ENCODE measurements around the gene PTPN1. TPM values are rescaled to one million over a fixed set of nuclear protein-coding genes. Genes with fewer than 3 reads are reported as not detected.

The PTPN1 gene
- total and polyA plus RNA-seq, 2 of the 4 experiments (the other 2 are of a cell fraction), result 31.7 to 37.4 TPM

DNA sequence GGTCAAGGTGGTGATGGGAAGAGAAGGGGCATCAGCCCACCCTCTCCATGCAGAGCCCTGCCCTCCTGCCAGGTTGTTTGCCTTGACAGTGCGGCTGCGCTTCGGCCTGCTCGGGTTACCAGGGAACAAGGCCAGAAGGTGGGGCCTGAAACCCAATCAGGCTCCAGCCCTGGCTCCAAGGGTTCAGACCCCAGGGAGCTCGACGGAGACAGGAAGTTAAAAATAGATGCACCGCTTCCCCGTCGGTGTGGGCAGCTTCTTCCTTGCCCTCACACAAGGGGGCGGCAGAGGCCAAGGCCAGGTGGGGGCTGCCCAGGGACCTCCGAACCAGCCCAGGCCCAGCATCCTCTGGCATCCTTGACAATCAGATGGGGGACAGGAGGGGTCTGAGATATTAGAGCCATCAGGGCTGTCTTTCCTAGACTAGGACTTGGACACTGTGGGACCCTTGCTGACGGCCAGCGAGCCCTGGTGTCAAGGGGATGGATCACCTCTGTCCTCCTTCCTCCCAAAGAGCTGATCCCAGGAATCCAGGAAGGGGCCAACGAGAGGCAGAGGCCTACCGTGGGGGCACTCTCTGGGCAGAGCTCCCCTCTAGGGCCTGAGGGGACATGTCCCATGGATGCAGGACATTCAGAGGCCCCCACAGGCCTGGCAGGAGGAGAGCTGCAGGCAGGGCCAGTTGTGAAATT lies 115.9 kb downstream of the PTPN1 start:
- H4K91ac ChIP-seq (ENCODE audit: insufficient read depth, low read depth, low read length), result peak overlapping the region; percentile 46
- H2BK5ac ChIP-seq (ENCODE audit: low read depth, low read length, poor library complexity, severe bottlenecking), result no peak overlapping the region
- H4K8ac ChIP-seq (ENCODE audit: low read depth in 2 of 2, low read length in 2 of 2), result peak overlapping the region in 1 of 2 experiments; percentile 50; a peak in 1 of 4 replicates
- peak overlapping the region; percentile 55; the same call in 1 of the 2 replicates for H2BK120ac ChIP-seq (ENCODE audit: low read depth, low read length)
- peak; percentile 79 for ATAC-seq (ENCODE audit: low read depth)
- H3K36me3 ChIP-seq (ENCODE audit: control insufficient read depth, insufficient read depth, low read length), result peaks cover 10% of the 10 kb centered on the region
- 57% methylated on average over 7 of the region's 15 CpGs; no CpG with 5 or more reads in 1 of the 2 experiments for WGBS, 2 experiments (ENCODE audit: extremely low coverage in 2 of 2, insufficient read length in 1 of 2)
- peak overlapping the region; percentile 85 for H3K4ac ChIP-seq (ENCODE audit: low read depth, low read length)
- no peak overlapping the region for H3K14ac ChIP-seq (replicated peaks; ENCODE audit: low read depth, low read length)
- H3K9me3 ChIP-seq (ENCODE audit: control insufficient read depth, insufficient read depth, low read length), result peaks cover 7% of the 10 kb centered on the region
- intact Hi-C loops (cut with micrococcal nuclease), result loop anchor here (1.0 kb wide), 1 partner anchor 118 kb away; no protein-coding TSS in a partner anchor
- H2BK15ac ChIP-seq (ENCODE audit: low read depth, low read length), result peak overlapping the region; percentile 74; the same call in 1 of the 3 replicates
- H2AK5ac ChIP-seq (ENCODE audit: low read depth, low read length), result peak overlapping the region; percentile 81
- H2AK9ac ChIP-seq (replicated peaks; ENCODE audit: low read depth, low read length, poor library complexity), result peak overlapping the region; percentile 83
- peaks cover 0 to 7% of the 10 kb centered on the region in 2 experiments; a peak in 2 of 4 replicates for H3K79me1 ChIP-seq (ENCODE audit: low read depth in 1 of 2, low read length in 2 of 2)
- DNase-seq, result peak; percentile 39
- H4K20me1 ChIP-seq (ENCODE audit: insufficient read depth, low read length), result no peaks in the 10 kb centered on the region; the same call in 1 of the 2 replicates
- H2BK20ac ChIP-seq (ENCODE audit: low read depth, low read length), result 0 out of 2 replicates have a peak overlapping the region, but pooled peaks have one; percentile 68
- H3K27ac ChIP-seq (ENCODE audit: insufficient read depth, low read length), result no peak overlapping the region
- no peak overlapping the region; the same call in 1 of the 2 replicates for H3K9ac ChIP-seq (ENCODE audit: low read depth, low read length)
- no peak overlapping the region for H3K4me3 ChIP-seq (ENCODE audit: insufficient read depth, low read depth, low read length)
- in situ Hi-C loops (cut with MboI; ENCODE audit: low sequenced_read_pairs), result no loop called here
- POLR2A ChIA-PET (ENCODE audit: unreplicated experiment), result no interaction called here
- TF ChIP-seq SMC3 (IDR thresholded peaks at IDR 0.05; ENCODE audit: low read depth, low read length), result peak; percentile 90
- peak; percentile 75; the same call in 1 of the 2 replicates for TF ChIP-seq MAZ (IDR thresholded peaks at IDR 0.05; ENCODE audit: borderline replicate concordance, low read depth, low read length)
- TF ChIP-seq RAD21 (IDR thresholded peaks at IDR 0.05; ENCODE audit: low read length), result peak; percentile 88
- peak; percentile 78 for TF ChIP-seq CTCF (conservative IDR thresholded peaks at IDR 0.05; ENCODE audit: low read depth, low read length)
- no peak for TF ChIP-seq RFX5 (IDR thresholded peaks at IDR 0.05; ENCODE audit: low read depth, low read length)
- BruUV-seq (replicated peaks), result no TSS peak
- no peak overlapping the region for H3K56ac ChIP-seq (ENCODE audit: extremely low read depth, insufficient read depth, low read length)
- peaks cover 5% of the 10 kb centered on the region; the same call in 1 of the 2 replicates for H3K4me1 ChIP-seq (ENCODE audit: control insufficient read depth, insufficient read depth, low read length)
- H3K23ac ChIP-seq (ENCODE audit: low read depth, low read length), result no peak overlapping the region
- peak overlapping the region; percentile 38; the same call in 1 of the 2 replicates for H4K5ac ChIP-seq (ENCODE audit: low read depth, low read length)
- H3K27me3 ChIP-seq (ENCODE audit: control insufficient read depth, insufficient read depth, low read length), result no peaks in the 10 kb centered on the region
- H3K18ac ChIP-seq (ENCODE audit: low read depth, low read length), result 0 out of 2 replicates have a peak overlapping the region, but pooled peaks have one; percentile 46
- peak overlapping the region; percentile 65 for H2AFZ ChIP-seq (replicated peaks; ENCODE audit: low read length, poor library complexity)
- H3K4me2 ChIP-seq (ENCODE audit: low read depth, low read length), result no peak overlapping the region
- CTCF ChIA-PET, result interaction anchor here (1.8 kb wide), 1 partner anchor 10 kb away, joined by 10 read pairs; no protein-coding TSS in a partner anchor
- no peaks in the 10 kb centered on the region; the same call in 1 of the 2 replicates for H3K9me1 ChIP-seq (ENCODE audit: insufficient read depth, low read length)
- dilution Hi-C loops (cut with HindIII; ENCODE audit: low sequenced_read_pairs, unreplicated experiment), result no loop called here
